Measurements from ENCODE around the gene CCDC169.
A peak's percentile ranks its signal among the peaks of the same experiment; 100 is the strongest.

Gene CCDC169

DNA sequence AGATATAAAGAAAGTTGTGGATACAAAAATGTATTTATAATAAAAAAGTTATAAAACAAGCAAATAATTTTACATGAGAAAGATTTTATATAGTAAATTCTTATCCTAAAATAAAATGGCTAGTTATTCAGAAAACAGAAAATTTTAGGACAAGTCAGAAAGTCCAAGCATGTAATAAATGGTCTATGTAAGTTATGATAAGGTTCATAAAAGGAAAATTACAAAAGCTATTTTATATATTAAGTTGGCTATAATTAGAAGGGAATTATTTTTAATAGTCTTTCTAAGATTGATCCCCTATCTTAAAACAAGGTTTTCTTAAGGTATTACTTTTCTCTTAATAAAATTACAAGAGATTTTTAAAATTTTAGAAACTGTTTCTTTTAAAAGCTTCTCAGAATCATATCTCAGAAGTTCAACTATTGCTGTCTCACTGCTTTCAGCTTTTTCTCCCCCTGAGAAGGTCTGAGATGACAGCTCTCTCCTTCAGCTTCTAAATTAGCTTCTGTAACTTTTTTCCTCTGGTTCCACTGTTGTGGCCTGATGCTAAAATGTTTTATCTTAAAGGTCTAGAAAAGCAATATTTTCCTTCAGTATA, 8.7 kb downstream of the CCDC169 start:
- no peak overlapping the region for H2BK120ac ChIP-seq (ENCODE audit: low read depth, low read length)
- H2AFZ ChIP-seq (ENCODE audit: low read length) = no peak overlapping the region
- no peaks in the 10 kb centered on the region for H3K4me1 ChIP-seq (ENCODE audit: control insufficient read depth in 2 of 2, insufficient read depth in 1 of 2, low read depth in 1 of 2, low read length in 2 of 2)
- H3K4me2 ChIP-seq (ENCODE audit: insufficient read depth, low read length, poor library complexity, severe bottlenecking) = no peak overlapping the region
- H2BK5ac ChIP-seq (ENCODE audit: low read length) = no peak overlapping the region
- DNase-seq (ENCODE audit: low spot score) = peak; percentile 9
- no peak overlapping the region for H2BK15ac ChIP-seq (ENCODE audit: low read length)
- H3K18ac ChIP-seq (ENCODE audit: low read length) = no peak overlapping the region
- no peak overlapping the region for H4K91ac ChIP-seq (ENCODE audit: low read depth, low read length, poor library complexity)
- H3K9me3 ChIP-seq (replicated peaks in 1 of 2; ENCODE audit: control insufficient read depth in 2 of 2, insufficient read depth in 1 of 2, low read depth in 1 of 2, low read length in 2 of 2) = peaks cover 4 to 13% of the 10 kb centered on the region in 2 donors
- no peaks in the 10 kb centered on the region for H3K27me3 ChIP-seq (ENCODE audit: control insufficient read depth in 3 of 3, insufficient read depth in 3 of 3, low read depth in 1 of 3, low read length in 3 of 3)
- H3K36me3 ChIP-seq (replicated peaks in 1 of 2; ENCODE audit: control insufficient read depth in 2 of 2, insufficient read depth in 2 of 2, low read length in 2 of 2) = no peaks in the 10 kb centered on the region
- H3K4me3 ChIP-seq (ENCODE audit: low read length in 2 of 2) = no peak overlapping the region
- no peak overlapping the region for H3K4ac ChIP-seq (ENCODE audit: low read length)
- no peak overlapping the region for H4K8ac ChIP-seq (ENCODE audit: low read depth, low read length)
- no peak overlapping the region for H3K14ac ChIP-seq (ENCODE audit: low read length)
- no peak overlapping the region for H3K9ac ChIP-seq (ENCODE audit: low read depth, low read length, poor library complexity)
- no peak overlapping the region for H2AK5ac ChIP-seq (ENCODE audit: low read depth, low read length)
- H3K79me1 ChIP-seq (ENCODE audit: low read depth, low read length) = no peaks in the 10 kb centered on the region
- H3K23ac ChIP-seq (ENCODE audit: low read depth, low read length, poor library complexity) = no peak overlapping the region
- no peak overlapping the region for H2BK12ac ChIP-seq (ENCODE audit: low read length)
- no peak overlapping the region for H3K27ac ChIP-seq (replicated peaks; ENCODE audit: low read length)

- no peak for DNase-seq (ENCODE audit: low spot score)
- no peak overlapping the region for H3K9ac ChIP-seq (ENCODE audit: low read depth, low read length, poor library complexity)
- H3K4me2 ChIP-seq (ENCODE audit: insufficient read depth, low read length, poor library complexity, severe bottlenecking) = no peak overlapping the region
- no peak overlapping the region for H3K4ac ChIP-seq (ENCODE audit: low read length)
- no peak overlapping the region for H3K23ac ChIP-seq (ENCODE audit: low read depth, low read length, poor library complexity)
- H2BK15ac ChIP-seq (ENCODE audit: low read length) = no peak overlapping the region
- H4K91ac ChIP-seq (ENCODE audit: low read depth, low read length, poor library complexity) = no peak overlapping the region
- H2AFZ ChIP-seq (ENCODE audit: low read length) = no peak overlapping the region
- H3K9me3 ChIP-seq (replicated peaks in 1 of 2; ENCODE audit: control insufficient read depth in 2 of 2, insufficient read depth in 1 of 2, low read depth in 1 of 2, low read length in 2 of 2) = peaks cover 4 to 13% of the 10 kb centered on the region in 2 donors
- H2BK120ac ChIP-seq (ENCODE audit: low read depth, low read length) = no peak overlapping the region
- no peak overlapping the region for H2BK5ac ChIP-seq (ENCODE audit: low read length)
- no peaks in the 10 kb centered on the region for H3K4me1 ChIP-seq (ENCODE audit: control insufficient read depth in 2 of 2, insufficient read depth in 1 of 2, low read depth in 1 of 2, low read length in 2 of 2)
- H3K14ac ChIP-seq (ENCODE audit: low read length) = no peak overlapping the region
- H3K36me3 ChIP-seq (replicated peaks in 1 of 2; ENCODE audit: control insufficient read depth in 2 of 2, insufficient read depth in 2 of 2, low read length in 2 of 2) = no peaks in the 10 kb centered on the region
- H2AK5ac ChIP-seq (ENCODE audit: low read depth, low read length) = no peak overlapping the region
- H2BK12ac ChIP-seq (ENCODE audit: low read length) = no peak overlapping the region
- WGBS, 2 donors (ENCODE audit: extremely low coverage in 2 of 2, insufficient read length in 2 of 2, insufficient replicate concordance in 1 of 2) = no CpG with 5 or more reads among the region's 2 CpGs
- no peak overlapping the region for H3K18ac ChIP-seq (ENCODE audit: low read length)
- H4K8ac ChIP-seq (ENCODE audit: low read depth, low read length) = no peak overlapping the region
- H3K4me3 ChIP-seq (ENCODE audit: low read length in 2 of 2) = no peak overlapping the region
- no peaks in the 10 kb centered on the region for H3K27me3 ChIP-seq (ENCODE audit: control insufficient read depth in 3 of 3, insufficient read depth in 3 of 3, low read depth in 1 of 3, low read length in 3 of 3)
- H3K27ac ChIP-seq (replicated peaks; ENCODE audit: low read length) = no peak overlapping the region
- H3K79me1 ChIP-seq (ENCODE audit: low read depth, low read length) = no peaks in the 10 kb centered on the region
Observed at GRCh38 chr13:36286006-36286405, 11.6 kb downstream of the CCDC169 start.

DNA sequence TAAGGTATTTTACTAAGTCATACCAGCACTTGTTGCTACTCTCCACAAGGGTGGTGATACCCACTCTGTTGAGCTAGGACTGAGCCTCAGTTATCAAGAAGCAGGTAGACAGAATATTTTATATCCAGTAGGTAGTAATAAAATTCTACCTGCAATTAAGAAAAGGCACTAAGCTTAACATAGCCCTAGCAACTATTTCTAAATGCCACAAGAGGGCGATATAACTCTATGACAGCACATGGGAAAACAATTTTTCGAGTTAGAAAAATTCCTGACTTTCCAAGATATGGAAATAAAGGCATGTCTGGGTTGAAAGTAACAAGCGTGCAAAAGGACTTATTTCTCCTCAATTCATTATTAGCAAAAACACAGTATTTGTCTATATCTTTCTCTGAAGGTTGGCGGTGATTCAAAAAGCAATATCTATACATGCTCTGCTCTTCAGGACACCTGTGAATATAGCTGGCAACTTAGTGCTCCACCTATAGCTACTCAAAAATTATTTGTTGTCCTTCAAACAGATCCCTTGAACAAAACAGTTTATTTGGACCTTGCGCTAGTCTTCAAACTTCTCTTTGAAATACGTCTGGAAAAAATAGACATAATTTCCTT, 14.7 kb downstream of the CCDC169 start:
- Histone ChIP-seq H2BK15ac (ENCODE audit: low read length) (no peak overlapping the region), H3K9me3 (replicated peaks in 1 of 2; ENCODE audit: control insufficient read depth in 2 of 2, insufficient read depth in 1 of 2, low read depth in 1 of 2, low read length in 2 of 2) (peaks cover 0 to 2% of the 10 kb centered on the region in 2 donors), H2BK120ac (ENCODE audit: low read depth, low read length) (no peak overlapping the region), H2BK12ac (ENCODE audit: low read length) (no peak overlapping the region), H3K79me1 (ENCODE audit: low read depth, low read length) (no peaks in the 10 kb centered on the region), H4K8ac (ENCODE audit: low read depth, low read length) (no peak overlapping the region), H3K4me1 (ENCODE audit: control insufficient read depth in 2 of 2, insufficient read depth in 1 of 2, low read depth in 1 of 2, low read length in 2 of 2) (no peaks in the 10 kb centered on the region), H3K27ac (replicated peaks; ENCODE audit: low read length) (no peak overlapping the region), H2AFZ (ENCODE audit: low read length) (no peak overlapping the region), H2AK5ac (ENCODE audit: low read depth, low read length) (no peak overlapping the region), H2BK5ac (ENCODE audit: low read length) (no peak overlapping the region), H3K23ac (ENCODE audit: low read depth, low read length, poor library complexity) (no peak overlapping the region), H3K18ac (ENCODE audit: low read length) (no peak overlapping the region), H3K9ac (ENCODE audit: low read depth, low read length, poor library complexity) (no peak overlapping the region), H3K14ac (ENCODE audit: low read length) (no peak overlapping the region), H4K91ac (ENCODE audit: low read depth, low read length, poor library complexity) (no peak overlapping the region), H3K36me3 (replicated peaks in 1 of 2; ENCODE audit: control insufficient read depth in 2 of 2, insufficient read depth in 2 of 2, low read length in 2 of 2) (no peaks in the 10 kb centered on the region), H3K4ac (ENCODE audit: low read length) (no peak overlapping the region), H3K27me3 (ENCODE audit: control insufficient read depth in 3 of 3, insufficient read depth in 3 of 3, low read depth in 1 of 3, low read length in 3 of 3) (no peaks in the 10 kb centered on the region), H3K4me2 (ENCODE audit: insufficient read depth, low read length, poor library complexity, severe bottlenecking) (no peak overlapping the region), H3K4me3 (ENCODE audit: low read length in 2 of 2) (no peak overlapping the region)
- WGBS, 2 donors (ENCODE audit: extremely low coverage in 2 of 2, insufficient read length in 2 of 2, insufficient replicate concordance in 1 of 2) = no CpG with 5 or more reads among the region's 6 CpGs
- peak; percentile 12 for DNase-seq (ENCODE audit: low spot score)

- peak; percentile 27 for DNase-seq (ENCODE audit: low spot score)
- Histone ChIP-seq H2BK12ac (ENCODE audit: low read length) (no peak overlapping the region), H2AFZ (ENCODE audit: low read length) (no peak overlapping the region), H4K8ac (ENCODE audit: low read depth, low read length) (no peak overlapping the region), H3K27ac (replicated peaks; ENCODE audit: low read length) (no peak overlapping the region), H3K79me1 (ENCODE audit: low read depth, low read length) (no peaks in the 10 kb centered on the region), H3K9me3 (replicated peaks in 1 of 2; ENCODE audit: control insufficient read depth in 2 of 2, insufficient read depth in 1 of 2, low read depth in 1 of 2, low read length in 2 of 2) (no peaks in the 10 kb centered on the region), H4K91ac (ENCODE audit: low read depth, low read length, poor library complexity) (no peak overlapping the region), H2BK120ac (ENCODE audit: low read depth, low read length) (no peak overlapping the region), H3K18ac (ENCODE audit: low read length) (no peak overlapping the region), H3K36me3 (replicated peaks in 1 of 2; ENCODE audit: control insufficient read depth in 2 of 2, insufficient read depth in 2 of 2, low read length in 2 of 2) (no peaks in the 10 kb centered on the region), H3K4me2 (ENCODE audit: insufficient read depth, low read length, poor library complexity, severe bottlenecking) (no peak overlapping the region), H2BK15ac (ENCODE audit: low read length) (no peak overlapping the region), H3K9ac (ENCODE audit: low read depth, low read length, poor library complexity) (no peak overlapping the region), H3K14ac (ENCODE audit: low read length) (no peak overlapping the region), H3K27me3 (ENCODE audit: control insufficient read depth in 3 of 3, insufficient read depth in 3 of 3, low read depth in 1 of 3, low read length in 3 of 3) (no peaks in the 10 kb centered on the region), H3K4me1 (ENCODE audit: control insufficient read depth in 2 of 2, insufficient read depth in 1 of 2, low read depth in 1 of 2, low read length in 2 of 2) (no peaks in the 10 kb centered on the region), H2AK5ac (ENCODE audit: low read depth, low read length) (no peak overlapping the region), H3K4ac (ENCODE audit: low read length) (no peak overlapping the region), H3K23ac (ENCODE audit: low read depth, low read length, poor library complexity) (no peak overlapping the region), H3K4me3 (ENCODE audit: low read length in 2 of 2) (no peak overlapping the region), H2BK5ac (ENCODE audit: low read length) (no peak overlapping the region)
- no CpG with 5 or more reads among the region's 3 CpGs for WGBS, 2 donors (ENCODE audit: extremely low coverage in 2 of 2, insufficient read length in 2 of 2, insufficient replicate concordance in 1 of 2)
Observed at GRCh38 chr13:36275190-36276002, 22.2 kb downstream of the CCDC169 start.

All from neuronal stem cell (in vitro differentiated cells).